HEK293 (cell line): ENCODE data around the gene CYTH4.

ENCODE experiments used
- CTCF ChIA-PET: fragments of 350-600 bp; formaldehyde crosslinking; extraction: SDS; loops from one replicate; lab custom pipeline; 2021; ENCODE audit warnings: antibody characterized with exemption; lab: Yijun Ruan, JAX
- POLR2A ChIA-PET: fragments of 300-600 bp; formaldehyde crosslinking; extraction: SDS; loops from one replicate; lab custom pipeline; 2020; ENCODE audit warnings: antibody characterized with exemption, inconsistent platforms; lab: Yijun Ruan, JAX
- H3K27ac ChIP-seq: fragments of 200-500 bp; sonication (Bioruptor generic); 2 replicates; pipeline ENCODE4 v1.5.1; 2014; ENCODE audit warnings: low read depth, low read length, control low read depth, inconsistent platforms; ENCODE audit errors: extremely low read depth
- H3K36me3 ChIP-seq, 2 experiments: fragments of 200-500 bp in 1 of 2; sonication (Bioruptor generic) in 1 of 2; 1 replicate in 1 of 2; 2 replicates in 1 of 2; pipeline ENCODE4 v1.5.1; 2014 to 2017; ENCODE audit warnings: inconsistent platforms in 2 of 2, low read length in 2 of 2; ENCODE audit not compliant: control insufficient read depth in 2 of 2, insufficient read depth in 1 of 2
- H3K4me1 ChIP-seq: fragments of 200-500 bp; sonication (Bioruptor generic); 2 replicates; pipeline ENCODE4 v1.5.1; 2014; ENCODE audit warnings: mild to moderate bottlenecking, low read length, inconsistent platforms; ENCODE audit not compliant: control insufficient read depth, insufficient read depth
- H3K4me3 ChIP-seq: 2 replicates; pipeline ENCODE4 v1.5.1; 2011; ENCODE audit warnings: low read depth, mild to moderate bottlenecking, control low read depth, low read length, moderate library complexity
- H3K9me3 ChIP-seq: fragments of 200-500 bp; sonication (Bioruptor generic); 2 replicates; pipeline ENCODE4 v1.5.1; 2014; ENCODE audit warnings: low read depth, low read length, inconsistent platforms; ENCODE audit not compliant: control insufficient read depth, insufficient read depth
- GLIS1 ChIP-seq: fragments of 450-650 bp; formaldehyde crosslinking; IDR thresholded peaks from 2 replicates; pipeline ENCODE4 v1.5.1; 2016; ENCODE audit warnings: missing biosample characterization, missing genetic modification characterization
- GLIS2 ChIP-seq: fragments of 450-650 bp; formaldehyde crosslinking; IDR thresholded peaks from 2 replicates; pipeline ENCODE4 v1.5.1; 2016; ENCODE audit warnings: missing biosample characterization, missing genetic modification characterization
- KLF7 ChIP-seq: fragments of 450-650 bp; formaldehyde crosslinking; IDR thresholded peaks from 2 replicates; pipeline ENCODE4 v1.5.1; 2016; ENCODE audit warnings: missing biosample characterization, missing genetic modification characterization, borderline replicate concordance
- RBAK ChIP-seq: fragments of 450-650 bp; formaldehyde crosslinking; IDR thresholded peaks from 2 replicates; pipeline ENCODE4 v1.5.1; 2016; ENCODE audit warnings: missing biosample characterization, missing genetic modification characterization
- ZBTB10 ChIP-seq: fragments of 450-650 bp; formaldehyde crosslinking; IDR thresholded peaks from 2 replicates; pipeline ENCODE4 v1.5.1; 2016; ENCODE audit warnings: missing biosample characterization, missing genetic modification characterization
- ZBTB17 ChIP-seq: fragments of 450-650 bp; formaldehyde crosslinking; IDR thresholded peaks from 2 replicates; pipeline ENCODE4 v1.5.1; 2016; ENCODE audit warnings: missing biosample characterization, missing genetic modification characterization
- ZFP69B ChIP-seq: fragments of 450-650 bp; formaldehyde crosslinking; IDR thresholded peaks from 2 replicates; pipeline ENCODE4 v1.5.1; 2016; ENCODE audit warnings: missing biosample characterization, missing genetic modification characterization
- ZNF2 ChIP-seq: fragments of 450-650 bp; formaldehyde crosslinking; IDR thresholded peaks from 2 replicates; pipeline ENCODE4 v1.5.1; 2016; ENCODE audit warnings: missing biosample characterization, missing genetic modification characterization
- ZNF223 ChIP-seq: fragments of 450-650 bp; formaldehyde crosslinking; IDR thresholded peaks from 2 replicates; pipeline ENCODE4 v1.5.1; 2016; ENCODE audit warnings: missing biosample characterization, missing genetic modification characterization
- ZNF354C ChIP-seq: fragments of 450-650 bp; formaldehyde crosslinking; IDR thresholded peaks from 2 replicates; pipeline ENCODE4 v1.5.1; 2016; ENCODE audit warnings: missing biosample characterization, missing genetic modification characterization, low read depth, borderline replicate concordance
- ZNF558 ChIP-seq: fragments of 450-650 bp; formaldehyde crosslinking; IDR thresholded peaks from 2 replicates; pipeline ENCODE4 v1.5.1; 2016; ENCODE audit warnings: missing biosample characterization, missing genetic modification characterization
- ZNF624 ChIP-seq: fragments of 450-650 bp; formaldehyde crosslinking; IDR thresholded peaks from 2 replicates; pipeline ENCODE4 v1.5.1; 2017; ENCODE audit warnings: missing biosample characterization, missing genetic modification characterization
- ZNF654 ChIP-seq: fragments of 450-650 bp; formaldehyde crosslinking; IDR thresholded peaks from 2 replicates; pipeline ENCODE4 v1.5.1; 2016; ENCODE audit warnings: low read depth, missing biosample characterization, missing genetic modification characterization
- ZNF670 ChIP-seq: fragments of 450-650 bp; formaldehyde crosslinking; IDR thresholded peaks from 2 replicates; pipeline ENCODE4 v1.5.1; 2016; ENCODE audit warnings: missing biosample characterization, missing genetic modification characterization, low read depth
- ZNF692 ChIP-seq: fragments of 450-650 bp; formaldehyde crosslinking; IDR thresholded peaks from 2 replicates; pipeline ENCODE4 v1.5.1; 2016; ENCODE audit warnings: missing biosample characterization, missing genetic modification characterization
- ZSCAN23 ChIP-seq: fragments of 450-650 bp; formaldehyde crosslinking; IDR thresholded peaks from 2 replicates; pipeline ENCODE4 v1.5.1; 2016; ENCODE audit warnings: missing biosample characterization, missing genetic modification characterization
- ZSCAN30 ChIP-seq: fragments of 450-650 bp; IDR thresholded peaks from 2 replicates; pipeline ENCODE4 v1.5.1; 2018; ENCODE audit warnings: missing biosample characterization, mild to moderate bottlenecking, missing genetic modification characterization, moderate library complexity
- ZSCAN4 ChIP-seq: fragments of 450-650 bp; formaldehyde crosslinking; IDR thresholded peaks from 2 replicates; pipeline ENCODE4 v1.5.1; 2017; ENCODE audit warnings: missing biosample characterization, missing genetic modification characterization
- TF ChIP-seq, protein P1 (sequence below): fragments of 450-650 bp; formaldehyde crosslinking; IDR thresholded peaks from 2 replicates; pipeline ENCODE4 v1.5.1; 2016; ENCODE audit warnings: missing biosample characterization, missing genetic modification characterization
- TF ChIP-seq, protein P2 (sequence below): fragments of 450-650 bp; formaldehyde crosslinking; IDR thresholded peaks from 2 replicates; pipeline ENCODE4 v1.5.1; 2016; ENCODE audit warnings: missing biosample characterization, missing genetic modification characterization

Gene CYTH4

DNA sequence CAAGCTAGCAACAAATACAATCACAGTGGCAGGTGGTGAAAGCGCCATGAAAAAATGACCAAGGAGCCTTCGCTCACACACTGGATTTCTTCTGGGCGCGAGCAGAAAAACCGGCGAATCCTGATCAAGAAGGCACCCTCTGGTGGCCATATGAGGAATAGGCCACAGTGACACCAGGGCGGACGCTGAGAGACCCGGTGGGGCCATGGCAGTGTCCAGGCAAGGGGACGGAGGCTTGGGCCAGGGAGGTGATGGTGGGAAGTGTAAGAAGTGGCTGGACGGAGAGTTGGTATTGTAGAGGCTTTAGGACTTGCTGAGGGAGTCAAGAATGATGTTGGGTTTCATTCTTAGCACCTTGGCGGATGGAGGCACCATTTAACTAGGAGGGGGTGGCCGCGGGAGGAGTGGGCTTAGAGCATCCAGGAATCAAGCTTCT lies 21.4 kb upstream of the CYTH4 start:
- TF ChIP-seq ZBTB17 (tag by site-specific recombination) (peak; percentile 31; the same call in 1 of the 2 replicates), KLF7 (tag by site-specific recombination) (no peak), ZNF558 (tag by site-specific recombination) (no peak), ZNF223 (tag by site-specific recombination) (no peak), ZNF624 (tag by site-specific recombination) (no peak), GLIS2 (tag by site-specific recombination) (peak; percentile 63), ZNF670 (tag by site-specific recombination) (no peak), ZNF692 (tag by site-specific recombination) (peak; percentile 63), ZBTB10 (tag by site-specific recombination) (no peak), ZSCAN4 (tag by site-specific recombination) (no peak), GLIS1 (tag by site-specific recombination) (peak; percentile 54; the same call in 1 of the 2 replicates), ZNF2 (peak; percentile 56; the same call in 1 of the 2 replicates), ZNF654 (peak; percentile 43), RBAK (tag by site-specific recombination) (no peak), ZFP69B (tag by site-specific recombination) (peak; percentile 78)
- TF ChIP-seq, protein P1, sequence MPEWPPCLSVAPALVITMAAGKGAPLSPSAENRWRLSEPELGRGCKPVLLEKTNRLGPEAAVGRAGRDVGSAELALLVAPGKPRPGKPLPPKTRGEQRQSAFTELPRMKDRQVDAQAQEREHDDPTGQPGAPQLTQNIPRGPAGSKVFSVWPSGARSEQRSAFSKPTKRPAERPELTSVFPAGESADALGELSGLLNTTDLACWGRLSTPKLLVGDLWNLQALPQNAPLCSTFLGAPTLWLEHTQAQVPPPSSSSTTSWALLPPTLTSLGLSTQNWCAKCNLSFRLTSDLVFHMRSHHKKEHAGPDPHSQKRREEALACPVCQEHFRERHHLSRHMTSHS (tag by site-specific recombination) = no peak
- TF ChIP-seq, protein P2, sequence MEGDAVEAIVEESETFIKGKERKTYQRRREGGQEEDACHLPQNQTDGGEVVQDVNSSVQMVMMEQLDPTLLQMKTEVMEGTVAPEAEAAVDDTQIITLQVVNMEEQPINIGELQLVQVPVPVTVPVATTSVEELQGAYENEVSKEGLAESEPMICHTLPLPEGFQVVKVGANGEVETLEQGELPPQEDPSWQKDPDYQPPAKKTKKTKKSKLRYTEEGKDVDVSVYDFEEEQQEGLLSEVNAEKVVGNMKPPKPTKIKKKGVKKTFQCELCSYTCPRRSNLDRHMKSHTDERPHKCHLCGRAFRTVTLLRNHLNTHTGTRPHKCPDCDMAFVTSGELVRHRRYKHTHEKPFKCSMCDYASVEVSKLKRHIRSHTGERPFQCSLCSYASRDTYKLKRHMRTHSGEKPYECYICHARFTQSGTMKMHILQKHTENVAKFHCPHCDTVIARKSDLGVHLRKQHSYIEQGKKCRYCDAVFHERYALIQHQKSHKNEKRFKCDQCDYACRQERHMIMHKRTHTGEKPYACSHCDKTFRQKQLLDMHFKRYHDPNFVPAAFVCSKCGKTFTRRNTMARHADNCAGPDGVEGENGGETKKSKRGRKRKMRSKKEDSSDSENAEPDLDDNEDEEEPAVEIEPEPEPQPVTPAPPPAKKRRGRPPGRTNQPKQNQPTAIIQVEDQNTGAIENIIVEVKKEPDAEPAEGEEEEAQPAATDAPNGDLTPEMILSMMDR = peak; percentile 62
- no peak overlapping the region for H3K27ac ChIP-seq
- H3K4me1 ChIP-seq = no peaks in the 10 kb centered on the region
- no peak overlapping the region for H3K4me3 ChIP-seq
- POLR2A ChIA-PET = interaction anchor here (0.5 to 1.1 kb wide), 2 partner anchors 32 to 932 kb away, joined by 3 read pairs; no protein-coding TSS in a partner anchor
- H3K9me3 ChIP-seq = no peaks in the 10 kb centered on the region
- CTCF ChIA-PET = interaction anchor here (0.6 to 5.4 kb wide), 44 partner anchors 10 to 716 kb away, joined by 3 to 68 read pairs (median 5); partner anchors contain the start of gene RAC2
- H3K36me3 ChIP-seq = no peaks in the 10 kb centered on the region

- Histone ChIP-seq H3K9me3 (no peaks in the 10 kb centered on the region), H3K36me3 (no peaks in the 10 kb centered on the region), H3K4me3 (no peak overlapping the region), H3K4me1 (no peaks in the 10 kb centered on the region), H3K27ac (no peak overlapping the region)
- no peak for TF ChIP-seq ZSCAN30 (tag by site-specific recombination)
- TF ChIP-seq ZSCAN23 (tag by site-specific recombination) = no peak
- no peak for TF ChIP-seq ZNF354C (tag by site-specific recombination)
- CTCF ChIA-PET = interaction anchor here (0.7 to 5.4 kb wide), 12 partner anchors 9 to 227 kb away, joined by 3 to 68 read pairs (median 8); partner anchors contain the start of gene RAC2
- POLR2A ChIA-PET = interaction anchor here (0.6 kb wide), 1 partner anchor 260 kb away, joined by 3 read pairs; no protein-coding TSS in a partner anchor
Observed at GRCh38 chr22:37262346-37262745, 20.0 kb upstream of the CYTH4 start.
